AG08396 (cell line): ENCODE results near the gene MARCKS.

ENCODE experiments used
- DNase-seq: peaks from one replicate; pipeline ENCODE4 v3.0.0; 2012; ENCODE audit warnings: low spot score, mixed read lengths

Gene MARCKS

GRCh38 chr6:113853252-113853651, 3.9 kb upstream of the MARCKS start:
- no peak for DNase-seq

DNA sequence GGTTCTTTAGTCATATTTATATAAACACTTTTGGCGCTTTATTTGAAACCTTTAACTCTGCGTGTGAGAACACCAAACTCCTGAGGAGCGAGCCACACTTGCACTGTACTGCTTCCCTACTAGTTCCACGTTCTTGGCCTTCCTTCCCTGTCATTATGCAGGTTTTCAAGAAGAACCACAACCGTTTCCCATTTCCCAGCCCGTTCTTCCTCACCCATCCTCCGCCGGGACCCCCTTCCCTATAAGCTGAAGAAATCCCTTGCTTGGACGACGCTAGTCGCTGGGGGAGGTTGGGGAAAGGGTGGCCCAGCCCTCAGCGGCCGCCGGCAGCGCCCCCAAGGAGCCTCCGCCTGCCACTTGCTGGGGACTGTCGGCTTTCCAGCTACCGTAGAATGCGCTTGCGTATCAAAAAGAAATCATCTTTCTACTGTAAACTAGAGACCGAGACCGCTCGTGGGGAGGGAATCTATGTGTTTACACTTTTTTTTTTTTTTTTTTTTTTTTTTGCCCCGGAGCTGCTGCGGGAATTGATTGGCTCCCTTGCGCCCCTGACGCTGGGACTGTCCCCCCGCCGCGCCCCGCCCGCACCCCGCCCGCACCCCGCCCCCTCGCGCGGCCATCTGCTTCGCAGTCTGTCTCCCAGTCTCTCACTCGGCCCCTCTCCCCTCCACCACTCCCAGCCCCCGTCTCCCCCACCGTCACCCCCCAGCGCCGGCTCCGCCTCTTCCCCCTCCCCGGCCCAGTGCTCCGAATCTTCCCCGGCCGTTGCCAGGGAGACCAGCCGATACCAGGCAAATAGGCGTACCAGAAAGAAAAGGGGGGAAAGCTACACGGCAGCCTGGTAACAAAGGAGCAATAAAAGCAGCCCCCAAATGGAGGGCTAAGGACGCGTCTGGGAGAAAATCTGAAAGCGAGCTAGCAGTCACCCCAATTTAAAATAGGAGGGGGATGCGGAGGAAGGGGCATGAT, 2.3 kb upstream of the MARCKS start:
- peak; percentile 80 for DNase-seq

GRCh38 chr6:113855500-113856374, 1.4 kb upstream of the MARCKS start:
- DNase-seq: peak; percentile 43

DNA sequence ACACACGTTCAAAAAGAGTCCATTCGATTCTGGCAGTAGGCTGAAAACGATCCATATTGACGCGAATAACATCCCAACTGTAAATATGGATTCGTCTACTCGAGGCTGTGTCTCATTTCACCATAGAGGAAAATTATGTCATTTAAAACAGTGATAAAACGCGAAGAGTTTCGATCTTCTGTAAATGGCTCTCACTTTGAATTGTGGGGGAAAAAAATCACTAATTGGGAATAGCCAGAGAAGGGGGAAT, 845 bp upstream of the MARCKS start:
- no peak for DNase-seq

- peak; percentile 59 for DNase-seq
These were observed 673 bp downstream of the MARCKS start for GRCh38 chr6:113857556-113858479.

- DNase-seq: peak; percentile 95
These were observed 1.6 kb downstream of the MARCKS start for GRCh38 chr6:113858480-113859348.

DNA sequence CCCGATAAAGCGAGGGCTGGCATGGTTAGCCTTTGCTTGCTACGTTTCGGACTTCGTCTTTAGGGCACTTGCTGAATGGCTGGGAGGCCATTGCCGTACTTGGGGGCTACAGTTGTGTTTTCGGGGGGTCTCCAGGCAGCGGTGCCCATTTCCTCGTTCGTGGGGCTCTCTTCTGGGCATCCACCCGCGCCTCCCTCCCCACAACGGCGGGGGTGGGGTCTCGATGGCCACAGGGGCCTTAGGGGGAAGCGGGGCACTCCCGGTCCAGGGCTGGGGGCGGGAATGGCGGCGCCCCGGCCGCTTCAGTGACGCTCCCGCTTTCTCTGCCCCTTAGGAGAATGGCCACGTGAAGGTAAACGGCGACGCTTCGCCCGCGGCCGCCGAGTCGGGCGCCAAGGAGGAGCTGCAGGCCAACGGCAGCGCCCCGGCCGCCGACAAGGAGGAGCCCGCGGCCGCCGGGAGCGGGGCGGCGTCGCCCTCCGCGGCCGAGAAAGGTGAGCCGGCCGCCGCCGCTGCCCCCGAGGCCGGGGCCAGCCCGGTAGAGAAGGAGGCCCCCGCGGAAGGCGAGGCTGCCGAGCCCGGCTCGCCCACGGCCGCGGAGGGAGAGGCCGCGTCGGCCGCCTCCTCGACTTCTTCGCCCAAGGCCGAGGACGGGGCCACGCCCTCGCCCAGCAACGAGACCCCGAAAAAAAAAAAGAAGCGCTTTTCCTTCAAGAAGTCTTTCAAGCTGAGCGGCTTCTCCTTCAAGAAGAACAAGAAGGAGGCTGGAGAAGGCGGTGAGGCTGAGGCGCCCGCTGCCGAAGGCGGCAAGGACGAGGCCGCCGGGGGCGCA, 2.4 kb downstream of the MARCKS start:
- DNase-seq: peak; percentile 51

DNA sequence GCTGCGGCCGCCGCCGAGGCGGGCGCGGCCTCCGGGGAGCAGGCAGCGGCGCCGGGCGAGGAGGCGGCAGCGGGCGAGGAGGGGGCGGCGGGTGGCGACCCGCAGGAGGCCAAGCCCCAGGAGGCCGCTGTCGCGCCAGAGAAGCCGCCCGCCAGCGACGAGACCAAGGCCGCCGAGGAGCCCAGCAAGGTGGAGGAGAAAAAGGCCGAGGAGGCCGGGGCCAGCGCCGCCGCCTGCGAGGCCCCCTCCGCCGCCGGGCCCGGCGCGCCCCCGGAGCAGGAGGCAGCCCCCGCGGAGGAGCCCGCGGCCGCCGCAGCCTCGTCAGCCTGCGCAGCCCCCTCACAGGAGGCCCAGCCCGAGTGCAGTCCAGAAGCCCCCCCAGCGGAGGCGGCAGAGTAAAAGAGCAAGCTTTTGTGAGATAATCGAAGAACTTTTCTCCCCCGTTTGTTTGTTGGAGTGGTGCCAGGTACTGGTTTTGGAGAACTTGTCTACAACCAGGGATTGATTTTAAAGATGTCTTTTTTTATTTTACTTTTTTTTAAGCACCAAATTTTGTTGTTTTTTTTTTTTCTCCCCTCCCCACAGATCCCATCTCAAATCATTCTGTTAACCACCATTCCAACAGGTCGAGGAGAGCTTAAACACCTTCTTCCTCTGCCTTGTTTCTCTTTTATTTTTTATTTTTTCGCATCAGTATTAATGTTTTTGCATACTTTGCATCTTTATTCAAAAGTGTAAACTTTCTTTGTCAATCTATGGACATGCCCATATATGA, 3.2 kb downstream of the MARCKS start:
- peak; percentile 29 for DNase-seq

DNA sequence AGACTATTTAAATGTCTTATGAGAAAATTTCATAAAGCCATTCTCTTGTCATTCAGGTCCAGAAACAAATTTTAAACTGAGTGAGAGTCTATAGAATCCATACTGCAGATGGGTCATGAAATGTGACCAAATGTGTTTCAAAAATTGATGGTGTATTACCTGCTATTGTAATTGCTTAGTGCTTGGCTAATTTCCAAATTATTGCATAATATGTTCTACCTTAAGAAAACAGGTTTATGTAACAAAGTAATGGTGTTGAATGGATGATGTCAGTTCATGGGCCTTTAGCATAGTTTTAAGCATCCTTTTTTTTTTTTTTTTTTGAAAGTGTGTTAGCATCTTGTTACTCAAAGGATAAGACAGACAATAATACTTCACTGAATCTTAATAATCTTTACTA, 5.0 kb downstream of the MARCKS start:
- DNase-seq: no peak

GRCh38 chr6:113870917-113871316, 13.8 kb downstream of the MARCKS start:
- DNase-seq: no peak

DNA sequence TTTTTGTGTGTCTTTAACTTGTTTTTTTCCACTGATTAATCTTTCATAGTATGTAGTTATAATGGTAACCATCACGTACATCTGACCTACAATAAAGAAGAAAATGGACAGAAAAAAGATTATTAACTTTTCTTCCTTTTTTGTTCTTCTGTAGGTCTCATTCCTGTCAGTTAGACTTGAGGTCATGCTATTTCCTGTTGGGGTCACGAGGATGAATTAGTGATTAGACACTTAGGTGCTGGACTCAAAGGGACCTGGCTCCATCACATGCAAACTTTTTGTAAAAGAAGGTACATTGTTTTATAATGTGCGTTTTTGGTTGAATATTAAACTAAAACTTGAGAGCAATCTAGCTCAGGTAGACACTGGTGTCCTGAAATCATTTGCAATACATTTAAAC, 14.8 kb downstream of the MARCKS start:
- DNase-seq: no peak

DNA sequence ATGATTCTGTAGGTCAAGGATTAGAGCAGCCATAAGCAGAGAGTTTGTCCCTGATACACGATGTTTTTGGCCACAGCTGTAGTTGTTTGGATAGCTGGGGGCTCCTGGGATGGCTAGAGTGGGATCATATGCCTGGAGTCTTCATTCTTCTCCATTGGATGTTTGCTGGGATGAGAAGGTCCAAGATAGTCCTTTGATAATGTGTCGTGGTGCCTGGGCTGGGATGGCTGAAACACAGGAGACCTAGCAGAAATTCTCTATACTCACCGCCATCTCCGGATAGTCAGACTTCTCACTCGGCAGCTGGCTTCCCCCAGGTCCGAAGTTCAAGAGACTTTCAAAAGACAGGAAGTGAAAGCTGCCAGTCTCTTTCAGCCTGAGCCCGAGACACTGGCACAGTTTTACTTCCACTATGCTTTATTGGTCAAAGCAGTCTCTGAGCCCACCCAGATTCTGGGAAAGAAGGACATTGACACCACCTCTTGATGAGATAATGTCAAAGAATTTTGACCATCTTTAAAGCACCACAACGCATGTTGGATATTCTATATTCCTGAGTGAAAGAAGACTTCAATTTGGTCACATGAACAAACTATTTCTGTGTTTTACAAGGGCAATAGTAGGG, 16.0 kb downstream of the MARCKS start:
- DNase-seq: no peak

DNA sequence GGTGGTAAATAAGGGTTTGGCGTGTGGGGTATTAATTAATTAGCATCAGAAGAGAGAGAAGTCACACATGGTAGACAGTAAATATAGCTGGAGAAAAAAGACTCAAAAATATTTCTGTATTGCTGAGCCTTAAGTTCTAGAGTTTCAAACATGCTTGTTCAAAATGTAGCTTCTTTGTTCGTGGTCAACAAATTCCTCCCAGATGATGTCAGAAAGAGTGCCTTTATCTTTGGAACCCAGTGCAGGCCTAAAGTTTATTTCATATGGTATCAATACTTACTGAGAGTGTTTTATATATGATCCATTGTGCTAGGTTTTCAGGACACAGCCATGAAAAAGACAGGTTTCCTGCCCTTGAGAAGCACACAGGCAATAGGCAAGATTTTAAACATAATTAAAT, 18.3 kb downstream of the MARCKS start:
- DNase-seq: peak; percentile 23

DNA sequence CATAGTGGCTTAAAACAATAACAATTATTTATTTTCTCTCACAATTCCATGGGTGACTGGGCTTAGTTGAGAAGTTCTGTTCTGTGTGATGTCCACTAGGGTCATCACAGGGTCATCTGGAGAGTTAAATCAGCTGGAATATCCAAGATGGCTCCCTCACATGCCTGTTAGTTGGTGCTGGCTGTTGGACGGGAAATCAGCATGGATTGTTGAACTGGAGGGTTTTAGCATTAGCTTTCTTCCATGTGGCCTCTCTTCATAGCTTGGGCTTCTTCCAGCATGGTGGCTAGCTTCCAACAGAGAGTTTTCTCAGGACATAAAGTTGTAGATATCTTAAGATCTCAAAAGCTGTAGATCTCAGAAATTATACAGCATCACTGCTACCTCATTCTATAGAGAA, 19.6 kb downstream of the MARCKS start:
- DNase-seq: no peak

DNA sequence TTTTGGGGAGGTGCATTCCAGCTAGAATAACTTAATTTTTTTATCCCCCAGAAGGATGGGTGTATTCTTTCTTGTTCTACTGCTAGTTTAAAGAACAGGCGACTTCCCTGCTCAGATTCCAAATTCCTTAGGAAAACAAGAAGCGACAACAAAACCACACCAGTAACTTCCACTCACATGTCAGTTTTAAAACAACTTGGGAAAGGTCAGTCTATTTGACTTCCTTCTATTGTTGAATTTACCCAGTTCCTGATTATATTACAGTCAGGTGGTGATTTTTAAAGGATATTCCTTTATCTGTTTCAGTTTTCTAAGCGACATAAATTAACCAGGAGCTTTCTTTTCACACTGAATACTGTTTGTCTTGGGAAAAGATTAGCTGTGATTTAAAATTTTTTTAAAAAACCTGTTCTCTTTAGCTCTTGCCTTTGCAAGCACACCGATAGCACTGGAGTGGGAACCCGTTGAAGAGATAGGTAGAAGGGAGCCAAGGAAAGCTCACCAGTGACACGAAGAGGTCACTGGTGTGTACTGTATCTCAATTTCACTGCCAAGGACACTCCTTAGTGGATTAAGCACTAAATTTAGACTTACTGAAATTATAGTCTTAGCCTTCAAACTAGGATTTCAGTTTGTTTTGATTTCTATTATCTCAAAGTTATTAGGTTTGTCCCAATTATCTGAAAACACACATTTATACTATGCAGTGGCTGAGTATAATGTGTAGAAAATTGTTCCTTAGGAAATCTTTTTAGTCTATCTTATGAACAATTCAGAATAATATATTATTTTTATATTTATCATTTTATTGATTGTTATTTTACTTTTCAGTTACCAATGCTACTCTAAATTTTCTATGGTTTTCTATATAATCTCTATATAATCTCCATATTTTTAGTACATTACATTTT, 22.3 kb downstream of the MARCKS start:
- DNase-seq: peak; percentile 47

- no peak for DNase-seq
These were observed 24.4 kb downstream of the MARCKS start for GRCh38 chr6:113881478-113881980.

DNA sequence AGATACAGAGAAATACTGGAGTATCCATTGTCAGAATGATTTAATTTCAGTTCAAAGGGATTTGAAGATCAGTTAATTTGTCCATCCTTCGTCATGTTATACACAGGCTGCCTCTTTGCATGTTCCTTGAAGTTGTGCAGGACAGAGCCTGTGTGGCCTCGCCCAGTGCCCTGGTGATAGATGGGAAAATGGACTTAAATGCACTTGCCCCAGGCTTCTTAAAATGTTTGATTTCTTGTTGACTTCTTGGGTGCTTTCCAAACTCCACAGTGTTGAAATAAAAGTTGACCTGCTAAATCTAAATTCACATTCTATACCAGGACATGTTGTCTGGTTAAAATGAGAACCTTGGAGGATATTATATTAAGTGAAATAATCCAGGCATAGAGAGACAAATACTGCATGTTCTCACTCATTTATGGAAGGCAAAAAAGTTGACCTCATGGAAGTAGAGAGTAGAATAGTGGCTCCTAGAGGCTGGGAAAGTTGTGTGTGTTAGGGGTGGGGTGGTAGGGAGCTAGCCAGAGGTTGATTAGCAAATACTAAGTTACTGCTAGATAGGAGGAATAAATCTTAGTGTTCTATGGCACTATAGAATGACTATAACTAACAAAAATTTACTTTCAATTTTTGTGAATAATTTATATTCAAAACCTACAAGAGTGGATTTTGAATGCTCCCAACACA, 25.3 kb downstream of the MARCKS start:
- no peak for DNase-seq
